T-helper 9 cell (primary cell): ENCODE results near the gene GIT1.
A peak's percentile ranks its signal among the peaks of the same experiment; 100 is the strongest.
"Not testable (repeated sequence)": the region's sequence is repeated elsewhere in the genome, so short reads cannot be mapped to it uniquely, and the experiment has no call there.

ENCODE experiments used
- DNase-seq: peaks from one replicate; pipeline ENCODE4 v3.0.0-alpha.2; 2020

Gene GIT1

DNA sequence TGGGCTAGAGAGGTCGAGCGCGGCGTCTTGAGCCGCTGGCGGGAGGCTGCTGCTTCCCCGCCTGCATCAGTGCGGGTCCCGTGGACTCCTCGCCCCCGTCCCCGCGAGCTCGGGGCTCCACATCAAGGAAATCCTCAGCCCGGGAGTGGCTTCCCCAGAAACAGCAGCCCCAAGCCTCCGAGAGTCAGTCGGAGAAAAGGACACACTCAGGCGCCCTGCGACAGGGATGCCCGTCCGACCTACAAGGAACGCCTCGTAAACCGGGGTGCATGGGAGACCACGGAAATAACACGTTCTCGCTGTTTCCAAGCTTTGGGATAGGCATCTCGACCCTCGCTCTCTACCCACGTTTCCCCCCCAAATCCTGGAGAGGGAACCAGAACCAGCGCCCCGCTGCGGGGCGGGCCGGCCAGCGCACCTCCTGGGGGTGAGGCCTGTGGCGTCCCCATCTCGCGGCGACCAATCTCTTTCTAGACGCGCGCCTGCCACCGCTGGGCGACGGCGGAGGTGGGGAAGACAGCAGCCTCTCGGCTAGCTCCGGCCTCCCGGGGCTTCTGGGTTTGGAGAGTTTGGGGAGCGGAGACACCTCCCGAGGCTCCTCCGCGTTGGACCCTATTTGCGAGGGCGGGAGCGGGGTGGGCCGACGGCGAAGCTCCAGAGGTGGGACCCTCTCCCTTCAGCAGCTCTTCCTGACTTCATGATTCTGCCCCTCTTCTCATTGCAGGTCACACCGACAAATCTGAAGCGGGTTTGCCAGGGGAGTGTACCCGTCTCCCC lies 21.7 kb downstream of the GIT1 start:
- peak; percentile 64 for DNase-seq

GRCh38 chr17:29567304-29567553 lies 22.2 kb downstream of the GIT1 start:
- DNase-seq: no peak

DNA sequence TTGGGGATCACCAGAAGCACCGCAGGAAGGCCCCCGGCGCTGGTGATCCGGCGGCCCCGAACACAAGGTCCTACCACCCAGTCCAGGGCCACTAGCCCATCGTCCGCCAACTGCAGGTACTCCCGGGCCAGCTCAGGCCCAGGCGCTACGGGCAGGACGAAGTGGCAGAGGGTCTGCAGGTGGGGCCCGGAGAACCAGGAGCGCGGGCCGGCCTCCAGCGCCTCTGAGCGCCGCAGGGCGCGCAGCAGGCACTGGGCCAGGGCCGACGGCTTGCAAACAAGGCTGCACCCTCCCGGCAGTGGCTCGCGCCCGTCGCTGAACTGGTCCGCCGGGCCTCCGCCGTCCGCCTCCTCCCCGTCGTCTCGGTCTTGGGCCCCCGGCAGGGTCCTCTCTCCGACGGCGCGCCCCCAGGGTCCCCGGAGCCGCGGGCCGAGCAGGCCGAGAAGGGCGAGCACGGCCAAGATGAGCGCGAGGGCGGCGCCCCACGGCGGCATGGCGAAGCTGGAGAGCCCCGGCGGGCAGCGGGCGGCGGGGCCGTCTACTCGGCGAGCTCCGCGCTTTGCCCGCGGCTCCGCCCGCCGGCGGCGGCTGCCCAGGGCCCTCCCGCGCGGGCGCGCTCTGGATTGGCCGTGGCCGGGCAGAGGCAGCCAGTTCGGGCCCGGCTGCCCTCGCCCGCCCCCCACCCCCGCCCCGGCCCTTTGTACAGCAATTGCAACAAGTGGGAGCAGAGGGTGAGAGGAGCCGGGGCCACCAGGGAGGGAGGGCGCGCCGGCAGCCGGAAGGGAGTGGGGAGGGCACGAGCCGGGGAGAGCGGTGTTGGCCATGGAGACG lies 22.8 kb downstream of the GIT1 start, which contains the start of gene ABHD15:
Gene ABHD15 (minus strand): TSS at position 565 of the 831 bp plus-strand sequence. CDS start 71 bp downstream, at position 494.
- peak; percentile 41 for DNase-seq

DNA sequence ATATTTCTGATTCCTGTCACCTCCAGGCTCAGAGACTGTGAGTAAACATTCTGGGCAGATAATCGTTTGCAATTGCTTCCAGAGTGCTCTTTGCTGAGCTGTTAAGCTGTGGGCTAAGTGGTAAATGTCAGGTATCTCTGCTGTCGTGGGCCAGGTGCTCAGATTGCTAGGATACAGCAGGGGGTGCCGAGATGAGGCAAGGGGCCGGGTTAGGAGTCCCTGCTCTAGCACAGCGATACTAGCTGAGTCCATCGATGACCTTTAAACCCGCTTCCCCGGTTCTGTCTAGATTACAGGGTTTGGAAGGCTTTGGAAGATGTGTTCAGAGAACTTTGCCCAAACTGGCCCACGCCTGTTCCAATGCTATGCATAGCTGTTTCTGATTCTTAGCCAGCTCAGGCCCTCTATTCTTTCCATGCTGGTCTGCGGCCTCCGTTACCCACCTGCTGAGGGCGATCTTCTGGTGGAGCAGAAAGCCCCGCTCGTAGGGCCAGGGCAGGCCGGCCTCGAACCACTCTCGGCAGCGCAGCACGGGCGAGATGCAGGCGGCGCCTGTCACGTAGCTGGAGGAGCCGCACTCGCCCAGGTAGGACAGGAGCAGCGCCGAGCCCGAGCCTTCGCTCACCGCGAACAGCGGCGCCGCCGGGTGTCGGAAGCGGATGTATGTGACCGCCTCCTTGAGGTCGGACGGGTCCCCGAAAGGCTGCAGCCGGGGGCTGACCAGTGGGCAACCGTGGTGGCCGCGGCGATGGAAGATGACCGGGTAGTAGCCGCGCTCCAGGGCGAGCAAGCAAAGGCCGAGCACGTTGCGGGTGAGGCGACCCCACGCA lies 23.6 kb downstream of the GIT1 start:
- DNase-seq: peak; percentile 46

- no peak for DNase-seq
Observed at GRCh38 chr17:29563816-29564215, 25.6 kb downstream of the GIT1 start.

- DNase-seq: no peak
Observed at GRCh38 chr17:29562615-29563014, 26.8 kb downstream of the GIT1 start.

DNA sequence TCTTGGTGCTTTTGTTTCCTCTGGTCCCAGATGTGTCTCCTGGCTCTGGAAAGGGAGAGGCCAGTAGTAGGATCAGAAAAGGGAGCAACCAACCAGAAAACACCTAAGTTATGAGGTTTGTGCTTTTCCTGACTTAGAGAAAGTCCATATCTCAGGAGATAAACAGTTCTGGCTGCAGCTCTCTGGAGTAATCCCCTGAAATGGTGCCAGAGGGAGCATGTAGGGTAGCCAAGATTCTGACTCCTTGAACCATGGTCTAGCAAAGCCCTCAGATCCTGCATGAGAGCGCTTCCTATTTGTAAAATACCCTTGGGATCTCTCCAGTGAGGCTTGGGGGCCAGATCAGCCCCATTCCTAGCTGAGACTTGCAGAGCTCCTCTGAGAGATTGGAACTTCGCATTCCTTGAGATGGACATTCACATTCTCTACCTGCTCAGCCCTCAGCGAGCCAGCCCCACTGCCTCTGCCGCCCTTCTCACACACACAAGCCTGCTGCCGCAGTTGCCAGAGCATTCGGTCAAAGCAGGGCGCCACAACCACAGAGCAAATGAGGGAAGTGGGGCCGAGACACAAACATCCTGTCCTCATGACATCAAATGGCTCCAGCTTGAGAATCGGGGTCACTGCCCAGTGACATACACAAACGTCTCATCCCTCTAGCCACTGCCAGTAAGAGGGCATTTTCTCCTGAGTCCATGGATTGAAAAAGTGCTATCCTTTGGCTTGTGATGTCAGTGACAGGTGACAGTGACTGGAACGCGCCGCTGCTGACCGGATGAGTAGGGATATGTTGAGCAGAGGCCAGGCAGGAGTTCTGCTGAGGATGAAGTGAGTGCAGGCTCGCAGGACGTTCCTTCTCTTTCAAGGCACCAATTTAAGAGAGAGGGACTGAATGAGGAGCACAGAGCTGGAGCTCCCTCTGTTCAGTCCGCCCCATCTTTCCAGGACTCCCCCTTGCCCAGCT lies 27.6 kb downstream of the GIT1 start:
- DNase-seq: no peak

GRCh38 chr17:29560316-29560715 lies 29.1 kb downstream of the GIT1 start:
- no peak for DNase-seq

GRCh38 chr17:29559640-29560039 lies 29.8 kb downstream of the GIT1 start:
- no peak for DNase-seq

DNA sequence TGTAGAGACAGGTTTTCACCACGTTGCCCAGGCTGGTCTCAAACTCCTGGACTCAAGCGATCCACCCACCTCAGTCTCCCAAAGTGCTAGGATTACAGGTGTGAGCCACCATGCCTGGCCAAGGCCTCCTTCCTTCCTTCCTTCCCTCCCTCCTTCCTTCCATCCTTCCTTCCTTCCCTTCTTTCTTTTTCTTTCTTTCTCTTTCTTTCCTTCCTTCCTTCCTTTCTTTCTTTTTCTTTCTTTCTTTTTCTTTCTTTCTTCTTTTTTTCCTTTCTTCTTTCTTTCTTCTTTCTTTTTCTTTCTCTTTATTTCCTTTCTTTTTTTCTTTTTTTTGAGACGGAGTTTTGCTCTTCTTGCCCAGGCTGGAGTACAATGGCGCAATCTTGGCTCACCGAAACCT lies 31.3 kb downstream of the GIT1 start:
- not testable (repeated sequence) for DNase-seq

DNA sequence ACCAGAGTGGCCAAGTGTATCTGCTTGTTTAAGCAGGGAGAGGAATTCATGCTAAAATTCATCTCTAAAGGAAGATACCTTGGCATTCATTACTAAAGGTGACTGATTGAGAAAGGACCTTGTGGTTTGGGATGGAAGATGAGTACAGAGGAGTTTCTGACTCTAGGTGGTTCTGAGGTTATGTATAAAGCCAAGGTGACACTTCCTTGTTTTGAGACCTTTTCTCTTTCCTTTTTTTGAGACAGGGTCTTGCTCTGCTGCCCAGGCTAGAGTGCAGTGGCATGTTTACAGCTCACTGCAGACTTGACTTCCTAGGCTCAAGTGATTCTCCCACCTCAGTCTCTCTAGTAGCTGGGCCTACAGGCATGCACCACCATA lies 31.7 kb downstream of the GIT1 start:
- no peak for DNase-seq

DNA sequence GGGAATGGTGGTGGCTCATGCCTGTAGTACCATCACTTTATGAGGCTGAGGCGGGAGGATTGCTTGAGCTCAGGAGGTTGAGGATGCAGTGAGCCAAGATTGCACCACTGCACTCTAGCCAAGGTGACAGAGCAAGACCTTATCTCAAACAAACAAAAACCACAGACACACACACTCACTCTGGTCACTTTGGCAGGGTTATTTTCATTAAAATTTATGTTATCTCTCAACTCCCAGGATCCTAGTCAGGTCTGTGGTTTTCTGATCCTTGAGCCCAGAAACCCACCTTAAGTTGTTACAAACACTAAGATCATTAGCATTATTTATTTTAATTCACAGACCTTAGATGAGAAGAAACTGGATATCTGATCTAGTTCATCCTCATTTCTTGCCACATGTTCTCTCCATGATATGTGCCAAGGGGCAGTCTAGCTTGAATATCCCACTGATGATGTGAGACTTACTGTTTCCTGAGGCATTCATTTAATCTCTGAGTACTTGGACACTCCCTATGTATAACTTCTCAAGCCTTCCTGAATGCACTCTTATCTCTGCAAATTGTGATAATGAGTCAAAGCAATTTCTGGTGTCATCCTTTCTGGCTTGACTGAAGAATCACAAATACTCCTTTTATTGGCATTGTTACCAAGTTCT lies 32.2 kb downstream of the GIT1 start:
- no peak for DNase-seq

- no peak for DNase-seq
Observed at GRCh38 chr17:29555840-29556239, 33.6 kb downstream of the GIT1 start.

GRCh38 chr17:29549177-29549923 lies 40.1 kb downstream of the GIT1 start:
- DNase-seq: no peak

GRCh38 chr17:29546830-29547229 lies 42.6 kb downstream of the GIT1 start:
- no peak for DNase-seq

GRCh38 chr17:29546085-29546484 lies 43.4 kb downstream of the GIT1 start:
- no peak for DNase-seq

DNA sequence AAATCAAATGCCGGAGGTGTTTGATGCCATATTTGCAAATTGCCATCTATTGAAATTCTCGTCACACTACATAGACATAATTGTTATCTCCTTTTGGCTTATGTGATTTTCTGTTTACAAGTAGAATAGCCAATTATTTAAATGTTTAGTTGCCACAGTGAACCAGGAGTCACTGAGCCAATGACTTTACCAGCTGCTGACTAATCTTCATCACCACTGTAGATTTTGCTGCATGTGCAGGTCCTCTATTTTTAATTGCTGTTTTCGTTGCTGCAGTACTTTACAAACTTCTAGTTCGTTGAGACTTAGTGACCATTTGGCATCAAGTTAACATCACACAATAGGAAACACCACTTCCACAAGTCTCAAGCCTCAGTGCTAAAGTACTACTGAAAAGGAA lies 45.4 kb downstream of the GIT1 start:
- no peak for DNase-seq

DNA sequence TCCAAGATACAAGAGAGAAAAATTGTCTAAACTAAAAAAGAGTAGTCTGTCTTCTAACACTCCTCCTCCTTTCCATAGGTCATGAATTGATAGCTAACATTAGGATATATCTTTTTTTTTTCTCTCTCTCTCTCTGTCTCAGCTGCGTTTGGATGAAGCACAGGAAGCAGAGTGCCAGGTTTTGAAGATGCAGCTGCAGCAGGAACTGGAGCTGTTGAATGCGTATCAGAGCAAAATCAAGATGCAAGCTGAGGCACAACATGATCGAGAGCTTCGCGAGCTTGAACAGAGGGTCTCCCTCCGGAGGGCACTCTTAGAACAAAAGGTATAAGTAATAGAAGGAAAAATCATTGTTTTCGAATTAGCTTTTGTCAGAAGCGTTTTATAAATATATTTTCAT lies 55.5 kb downstream of the GIT1 start:
- DNase-seq: no peak

DNA sequence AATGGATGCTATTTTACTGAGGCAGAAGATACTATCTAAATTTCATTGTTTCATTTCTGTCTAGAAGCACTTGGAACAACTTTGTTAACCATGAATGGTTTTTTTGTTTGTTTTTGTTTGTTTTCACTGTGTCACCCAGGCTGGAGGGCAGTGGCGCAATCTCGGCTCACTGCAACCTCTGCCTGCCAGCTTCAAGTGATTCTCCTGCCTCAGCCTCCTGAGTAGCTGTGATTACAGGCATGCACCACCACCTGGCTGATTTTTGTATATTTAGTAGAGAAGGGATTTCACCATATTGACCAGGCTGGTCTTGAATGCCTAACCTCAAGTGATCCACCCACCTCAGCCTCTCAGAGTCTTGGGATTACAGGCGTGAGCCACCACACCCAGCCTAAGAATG lies 63.1 kb downstream of the GIT1 start:
- DNase-seq: no peak

GRCh38 chr17:29524692-29525091 lies 64.8 kb downstream of the GIT1 start:
- no peak for DNase-seq
